Lower lobe of right lung (tissue), 2 donors: Measurements from ENCODE around the gene ZNF76. TPM values are rescaled to one million over a fixed set of nuclear protein-coding genes. Genes with fewer than 3 reads are reported as not detected.
A peak's percentile ranks its signal among the peaks of the same experiment; 100 is the strongest.

Experiments used
- ATAC-seq, 2 donors: fragments of 200-7000 bp; cut with Tn5 transposase; one replicate each; pipeline ENCODE4 v1.9.1; 2020 to 2022; ENCODE audit warnings: mild to moderate bottlenecking in 2 of 2, moderate library complexity in 2 of 2
- DNase-seq: peaks from one replicate; pipeline ENCODE4 v3.0.0-alpha.2; 2020
- H3K27ac ChIP-seq: fragments of 200-600 bp; one replicate; pipeline ENCODE4 v1.8.0; 2022
- H3K27me3 ChIP-seq: fragments of 200-600 bp; one replicate; pipeline ENCODE4 v1.8.0; 2022; ENCODE audit warnings: low read depth
- H3K36me3 ChIP-seq: fragments of 200-600 bp; one replicate; pipeline ENCODE4 v1.8.0; 2022; ENCODE audit warnings: mild to moderate bottlenecking
- H3K4me1 ChIP-seq: fragments of 200-600 bp; one replicate; pipeline ENCODE4 v1.8.0; 2022
- H3K4me3 ChIP-seq: fragments of 200-600 bp; one replicate; pipeline ENCODE4 v1.8.0; 2022; ENCODE audit warnings: mild to moderate bottlenecking
- H3K9me3 ChIP-seq: fragments of 200-600 bp; one replicate; pipeline ENCODE4 v1.8.0; 2022
- intact Hi-C: fragments of 100-400 bp; cut with DNase I; formaldehyde crosslinking; loops from one replicate; pipeline ENCODE4 v1.11.0; 2022
- total RNA-seq: library from RNA; stranded (reverse); fragmentation: NEBNext Ultra II Directional; extraction: Animal tissue kit (Norgen Biotek cat#: 25700); gene quantifications from one replicate; pipeline ENCODE4 v1.2.1, GENCODE V29; 2021
- TF ChIP-seq, protein P1 (sequence below): fragments of 200-600 bp; IDR thresholded peaks from one replicate; pipeline ENCODE4 v1.8.0; 2022; ENCODE audit warnings: antibody characterized with exemption, mild to moderate bottlenecking
- donor health status: DM: no; HTN: yes; CAD: no; lungs with severe emphysema.

ZNF76 gene
- total RNA-seq, 1 donor from 2014 or later: 39.4 TPM

DNA sequence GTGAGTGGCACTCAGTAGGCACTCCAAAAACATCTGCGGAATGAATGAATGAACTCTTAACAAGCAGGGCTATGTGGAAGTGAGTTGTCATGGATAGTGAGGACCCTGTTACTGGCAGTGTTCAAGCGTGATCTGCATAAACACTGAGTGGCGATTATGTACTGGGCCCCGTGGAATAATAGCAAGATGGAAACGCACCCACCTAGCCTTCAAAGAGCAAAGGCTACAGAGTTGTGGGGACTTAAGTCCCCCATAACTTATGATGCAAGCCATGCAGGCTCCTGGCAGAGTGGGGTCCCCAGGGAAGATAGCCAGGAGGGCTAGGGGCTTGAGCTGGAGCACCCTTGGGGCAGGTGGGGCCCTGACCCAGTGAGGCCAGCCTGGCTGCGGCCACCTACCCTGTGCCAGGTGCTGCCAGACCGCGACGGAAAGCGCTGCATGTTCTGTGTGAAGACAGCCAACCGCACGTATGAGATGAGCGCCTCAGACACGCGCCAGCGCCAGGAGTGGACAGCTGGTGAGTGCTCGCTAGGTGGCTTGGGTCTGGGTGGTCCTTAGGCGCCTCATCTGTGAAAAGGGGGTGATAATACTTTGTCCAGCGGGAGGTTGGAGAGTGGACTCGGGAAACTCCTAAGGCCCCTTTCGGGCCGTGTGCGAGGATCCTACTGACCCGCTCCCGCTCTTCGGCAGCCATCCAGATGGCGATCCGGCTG is 58.1 kb downstream of the ZNF76 start:
- H3K4me1 ChIP-seq: peaks cover 9% of the 10 kb centered on the region
- no peak for DNase-seq
- peak; percentile 35 to 44 for ATAC-seq
- H3K27me3 ChIP-seq: no peaks in the 10 kb centered on the region
- intact Hi-C loops: no loop called here
- peak overlapping the region; percentile 61 for H3K4me3 ChIP-seq
- peaks cover 24% of the 10 kb centered on the region for H3K36me3 ChIP-seq
- TF ChIP-seq, protein P1, sequence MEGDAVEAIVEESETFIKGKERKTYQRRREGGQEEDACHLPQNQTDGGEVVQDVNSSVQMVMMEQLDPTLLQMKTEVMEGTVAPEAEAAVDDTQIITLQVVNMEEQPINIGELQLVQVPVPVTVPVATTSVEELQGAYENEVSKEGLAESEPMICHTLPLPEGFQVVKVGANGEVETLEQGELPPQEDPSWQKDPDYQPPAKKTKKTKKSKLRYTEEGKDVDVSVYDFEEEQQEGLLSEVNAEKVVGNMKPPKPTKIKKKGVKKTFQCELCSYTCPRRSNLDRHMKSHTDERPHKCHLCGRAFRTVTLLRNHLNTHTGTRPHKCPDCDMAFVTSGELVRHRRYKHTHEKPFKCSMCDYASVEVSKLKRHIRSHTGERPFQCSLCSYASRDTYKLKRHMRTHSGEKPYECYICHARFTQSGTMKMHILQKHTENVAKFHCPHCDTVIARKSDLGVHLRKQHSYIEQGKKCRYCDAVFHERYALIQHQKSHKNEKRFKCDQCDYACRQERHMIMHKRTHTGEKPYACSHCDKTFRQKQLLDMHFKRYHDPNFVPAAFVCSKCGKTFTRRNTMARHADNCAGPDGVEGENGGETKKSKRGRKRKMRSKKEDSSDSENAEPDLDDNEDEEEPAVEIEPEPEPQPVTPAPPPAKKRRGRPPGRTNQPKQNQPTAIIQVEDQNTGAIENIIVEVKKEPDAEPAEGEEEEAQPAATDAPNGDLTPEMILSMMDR: no peak
- no peak overlapping the region for H3K27ac ChIP-seq
- H3K9me3 ChIP-seq: no peaks in the 10 kb centered on the region

DNA sequence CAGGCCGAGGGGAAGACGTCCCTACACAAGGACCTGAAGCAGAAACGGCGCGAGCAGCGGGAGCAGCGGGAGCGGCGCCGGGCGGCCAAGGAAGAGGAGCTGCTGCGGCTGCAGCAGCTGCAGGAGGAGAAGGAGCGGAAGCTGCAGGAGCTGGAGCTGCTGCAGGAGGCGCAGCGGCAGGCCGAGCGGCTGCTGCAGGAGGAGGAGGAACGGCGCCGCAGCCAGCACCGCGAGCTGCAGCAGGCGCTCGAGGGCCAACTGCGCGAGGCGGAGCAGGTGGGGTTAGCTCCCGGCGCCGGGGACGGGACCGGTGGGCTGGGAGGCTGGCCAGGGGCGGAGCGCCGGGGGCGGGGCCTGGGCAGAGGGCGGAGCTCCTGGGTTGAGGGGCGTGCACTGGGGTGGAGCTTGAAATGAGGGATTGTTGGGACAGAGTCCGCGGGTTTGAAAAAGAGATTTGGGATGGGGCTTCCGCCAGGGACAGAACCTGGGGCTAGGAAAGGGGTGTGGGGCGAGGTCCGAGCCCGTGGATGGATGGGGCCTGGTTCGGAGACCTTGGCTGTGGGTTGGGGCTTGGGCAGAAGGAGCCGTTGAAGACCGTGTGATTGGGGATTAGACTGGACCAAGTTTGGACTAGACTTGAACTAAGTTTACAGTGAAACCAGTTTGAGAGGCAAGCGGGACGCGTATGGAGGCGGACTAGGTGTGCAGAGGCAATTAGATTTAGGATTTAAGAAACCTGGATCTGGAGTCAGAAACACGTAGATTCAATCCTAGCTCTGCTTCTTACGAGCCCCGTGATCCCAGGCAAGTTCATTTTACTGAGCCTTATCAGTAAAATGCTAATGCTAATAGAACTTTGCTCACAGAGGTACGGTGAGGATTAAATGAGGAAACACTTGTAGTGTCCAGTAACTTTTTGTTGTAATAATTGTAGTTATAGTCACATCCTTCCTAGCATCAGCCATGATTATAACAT is 58.9 kb downstream of the ZNF76 start:
- DNase-seq: peak; percentile 77
- peak; percentile 98 to 99 for ATAC-seq
- Histone ChIP-seq H3K4me3 (peak overlapping the region; percentile 61), H3K9me3 (no peaks in the 10 kb centered on the region), H3K4me1 (peaks cover 5% of the 10 kb centered on the region), H3K27ac (no peak overlapping the region), H3K36me3 (peaks cover 24% of the 10 kb centered on the region), H3K27me3 (no peaks in the 10 kb centered on the region)
- intact Hi-C loops: no loop called here
- TF ChIP-seq, protein P1: no peak

DNA sequence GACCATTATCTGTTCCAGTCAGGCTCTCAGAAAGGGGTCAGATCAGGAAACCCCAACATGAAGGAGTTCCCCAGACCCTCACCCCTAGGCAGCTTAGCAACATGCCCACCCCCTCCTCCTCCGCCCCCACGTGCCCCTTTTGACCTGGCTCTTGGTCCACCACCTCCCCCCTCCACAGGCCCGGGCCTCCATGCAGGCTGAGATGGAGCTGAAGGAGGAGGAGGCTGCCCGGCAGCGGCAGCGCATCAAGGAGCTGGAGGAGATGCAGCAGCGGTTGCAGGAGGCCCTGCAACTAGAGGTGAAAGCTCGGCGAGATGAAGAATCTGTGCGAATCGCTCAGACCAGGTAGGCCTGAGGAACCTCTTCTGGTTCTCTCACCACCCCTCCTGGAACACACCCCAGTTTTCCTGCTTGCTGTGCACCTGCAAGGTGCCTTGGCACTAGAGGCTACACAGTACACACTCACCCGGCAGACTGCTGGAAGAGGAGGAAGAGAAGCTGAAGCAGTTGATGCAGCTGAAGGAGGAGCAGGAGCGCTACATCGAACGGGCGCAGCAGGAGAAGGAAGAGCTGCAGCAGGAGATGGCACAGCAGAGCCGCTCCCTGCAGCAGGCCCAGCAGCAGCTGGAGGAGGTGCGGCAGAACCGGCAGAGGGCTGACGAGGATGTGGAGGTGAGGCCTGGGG is 60.0 kb downstream of the ZNF76 start:
- TF ChIP-seq, protein P1: no peak
- Histone ChIP-seq H3K4me1 (peaks cover 5% of the 10 kb centered on the region), H3K27ac (no peak overlapping the region), H3K36me3 (peaks cover 24% of the 10 kb centered on the region), H3K4me3 (no peak overlapping the region), H3K9me3 (no peaks in the 10 kb centered on the region), H3K27me3 (no peaks in the 10 kb centered on the region)
- ATAC-seq (no peak), DNase-seq (no peak)
- intact Hi-C loops: no loop called here

DNA sequence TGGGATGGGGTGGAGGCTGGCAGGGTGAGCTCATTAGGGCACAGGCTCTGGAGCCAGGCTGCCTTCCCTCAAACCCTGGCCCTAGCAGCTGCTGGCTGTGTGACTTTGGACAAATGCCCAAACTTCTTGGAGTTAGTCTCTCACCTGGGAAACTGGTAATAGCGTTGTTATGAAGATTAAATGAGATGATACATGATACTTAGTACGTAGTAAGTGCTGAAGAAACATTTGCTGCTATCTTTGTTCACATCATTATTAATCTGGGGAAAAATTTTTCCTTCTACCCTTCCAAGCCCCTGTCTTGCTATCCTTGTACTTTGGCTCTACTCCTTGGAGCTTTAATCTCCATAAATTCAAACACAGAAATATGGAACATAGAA is 60.5 kb downstream of the ZNF76 start:
- H3K27ac ChIP-seq: no peak overlapping the region
- intact Hi-C loops: no loop called here
- no peaks in the 10 kb centered on the region for H3K27me3 ChIP-seq
- peaks cover 24% of the 10 kb centered on the region for H3K36me3 ChIP-seq
- DNase-seq: no peak
- H3K4me1 ChIP-seq: peaks cover 5% of the 10 kb centered on the region
- ATAC-seq: no peak
- H3K4me3 ChIP-seq: no peak overlapping the region
- no peaks in the 10 kb centered on the region for H3K9me3 ChIP-seq
- TF ChIP-seq, protein P1: no peak

DNA sequence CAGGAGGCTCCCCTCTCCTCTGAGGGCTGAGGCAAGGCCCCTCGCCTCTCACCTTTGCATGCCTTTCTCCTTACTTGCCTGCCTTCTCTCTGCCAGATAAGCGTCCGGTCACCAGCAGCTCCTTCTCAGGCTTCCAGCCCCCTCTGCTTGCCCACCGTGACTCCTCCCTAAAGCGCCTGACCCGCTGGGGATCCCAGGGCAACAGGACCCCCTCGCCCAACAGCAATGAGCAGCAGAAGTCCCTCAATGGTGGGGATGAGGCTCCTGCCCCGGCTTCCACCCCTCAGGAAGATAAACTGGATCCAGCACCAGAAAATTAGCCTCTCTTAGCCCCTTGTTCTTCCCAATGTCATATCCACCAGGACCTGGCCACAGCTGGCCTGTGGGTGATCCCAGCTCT is 61.6 kb downstream of the ZNF76 start:
- no peaks in the 10 kb centered on the region for H3K27me3 ChIP-seq
- no peak for DNase-seq
- no peak overlapping the region for H3K4me3 ChIP-seq
- intact Hi-C loops: no loop called here
- no peaks in the 10 kb centered on the region for H3K9me3 ChIP-seq
- TF ChIP-seq, protein P1: no peak
- no peak overlapping the region for H3K27ac ChIP-seq
- H3K36me3 ChIP-seq: peaks cover 24% of the 10 kb centered on the region
- peaks cover 5% of the 10 kb centered on the region for H3K4me1 ChIP-seq
- ATAC-seq: no peak
